Mononuclear cell (primary cell): ENCODE measurements around the gene SLC8A1. TPM values are rescaled to one million over a fixed set of nuclear protein-coding genes. Genes with fewer than 3 reads are reported as not detected.

Experiments
- H3K27me3 ChIP-seq: 2 replicates; pipeline ENCODE4 v1.6.0; 2011; ENCODE audit warnings: low read length, control low read depth; ENCODE audit not compliant: insufficient read depth
- H3K4me1 ChIP-seq: 2 replicates; pipeline ENCODE4 v1.5.1; 2011; ENCODE audit warnings: mild to moderate bottlenecking, low read length, control low read depth; ENCODE audit not compliant: insufficient read depth
- H3K4me3 ChIP-seq: 2 replicates; pipeline ENCODE4 v1.5.1; 2011; ENCODE audit warnings: mild to moderate bottlenecking, low read length, moderate library complexity
- H3K9me3 ChIP-seq: 2 replicates; pipeline ENCODE4 v1.5.1; 2011; ENCODE audit warnings: low read depth, mild to moderate bottlenecking, control low read depth, low read length
- total RNA-seq: library from RNA; depleted of rRNA; stranded (reverse); fragments of >200 nt; gene quantifications from one replicate; pipeline ENCODE4 v1.2.3, GENCODE V29; 2012

The SLC8A1 gene
- total RNA-seq, 1 donor = 51.2 TPM

GRCh38 chr2:40348665-40349064 is 103.2 kb downstream of the SLC8A1 start:
- Histone ChIP-seq H3K4me3 (no peak overlapping the region), H3K27me3 (no peaks in the 10 kb centered on the region), H3K9me3 (no peaks in the 10 kb centered on the region), H3K4me1 (peaks cover 11% of the 10 kb centered on the region)

GRCh38 chr2:40348038-40348437 is 103.9 kb downstream of the SLC8A1 start:
- H3K4me3 ChIP-seq = no peak overlapping the region
- peaks cover 8% of the 10 kb centered on the region for H3K4me1 ChIP-seq
- H3K9me3 ChIP-seq = no peaks in the 10 kb centered on the region
- no peaks in the 10 kb centered on the region for H3K27me3 ChIP-seq

- H3K27me3 ChIP-seq = no peaks in the 10 kb centered on the region
- no peak overlapping the region for H3K4me3 ChIP-seq
- H3K9me3 ChIP-seq = no peaks in the 10 kb centered on the region
- H3K4me1 ChIP-seq = no peaks in the 10 kb centered on the region
Observed at GRCh38 chr2:40346535-40347354, 105.1 kb downstream of the SLC8A1 start.

- no peaks in the 10 kb centered on the region for H3K4me1 ChIP-seq
- H3K27me3 ChIP-seq = no peaks in the 10 kb centered on the region
- no peaks in the 10 kb centered on the region for H3K9me3 ChIP-seq
- no peak overlapping the region for H3K4me3 ChIP-seq
Observed at GRCh38 chr2:40344364-40344763, 107.5 kb downstream of the SLC8A1 start.

GRCh38 chr2:40343902-40344301 is 108.0 kb downstream of the SLC8A1 start:
- Histone ChIP-seq H3K4me1 (no peaks in the 10 kb centered on the region), H3K9me3 (no peaks in the 10 kb centered on the region), H3K4me3 (no peak overlapping the region), H3K27me3 (no peaks in the 10 kb centered on the region)

- H3K4me3 ChIP-seq = no peak overlapping the region
- no peaks in the 10 kb centered on the region for H3K27me3 ChIP-seq
- no peaks in the 10 kb centered on the region for H3K9me3 ChIP-seq
- H3K4me1 ChIP-seq = no peaks in the 10 kb centered on the region
Observed at GRCh38 chr2:40341198-40341597, 110.7 kb downstream of the SLC8A1 start.

- no peaks in the 10 kb centered on the region for H3K27me3 ChIP-seq
Observed at GRCh38 chr2:40339026-40339425, 112.9 kb downstream of the SLC8A1 start.

GRCh38 chr2:40332191-40332826 is 119.6 kb downstream of the SLC8A1 start:
- no peak overlapping the region for H3K4me3 ChIP-seq
- no peaks in the 10 kb centered on the region for H3K9me3 ChIP-seq
- H3K27me3 ChIP-seq = no peaks in the 10 kb centered on the region
- H3K4me1 ChIP-seq = no peaks in the 10 kb centered on the region

More at GRCh38 chr2:40339026-40339425, 112.9 kb downstream of the SLC8A1 start:
- H3K9me3 ChIP-seq = no peaks in the 10 kb centered on the region
- H3K4me1 ChIP-seq = no peaks in the 10 kb centered on the region
- no peak overlapping the region for H3K4me3 ChIP-seq

GRCh38 chr2:40330096-40330495 is 121.8 kb downstream of the SLC8A1 start:
- Histone ChIP-seq H3K27me3 (no peaks in the 10 kb centered on the region), H3K4me1 (no peaks in the 10 kb centered on the region), H3K4me3 (no peak overlapping the region), H3K9me3 (no peaks in the 10 kb centered on the region)

- Histone ChIP-seq H3K9me3 (no peaks in the 10 kb centered on the region), H3K27me3 (no peaks in the 10 kb centered on the region), H3K4me1 (no peaks in the 10 kb centered on the region), H3K4me3 (no peak overlapping the region)
Observed at GRCh38 chr2:40329739-40330030, 122.2 kb downstream of the SLC8A1 start.

GRCh38 chr2:40325116-40325515 is 126.8 kb downstream of the SLC8A1 start:
- Histone ChIP-seq H3K9me3 (no peaks in the 10 kb centered on the region), H3K4me1 (no peaks in the 10 kb centered on the region), H3K4me3 (no peak overlapping the region), H3K27me3 (no peaks in the 10 kb centered on the region)

GRCh38 chr2:40324656-40325055 is 127.2 kb downstream of the SLC8A1 start:
- H3K27me3 ChIP-seq = no peaks in the 10 kb centered on the region
- no peak overlapping the region for H3K4me3 ChIP-seq
- no peaks in the 10 kb centered on the region for H3K9me3 ChIP-seq
- H3K4me1 ChIP-seq = no peaks in the 10 kb centered on the region

GRCh38 chr2:40321822-40322221 is 130.1 kb downstream of the SLC8A1 start:
- Histone ChIP-seq H3K27me3 (no peaks in the 10 kb centered on the region), H3K4me1 (no peaks in the 10 kb centered on the region), H3K9me3 (no peaks in the 10 kb centered on the region), H3K4me3 (no peak overlapping the region)

- no peaks in the 10 kb centered on the region for H3K27me3 ChIP-seq
- no peaks in the 10 kb centered on the region for H3K9me3 ChIP-seq
- no peak overlapping the region for H3K4me3 ChIP-seq
- no peaks in the 10 kb centered on the region for H3K4me1 ChIP-seq
Observed at GRCh38 chr2:40321016-40321623, 130.8 kb downstream of the SLC8A1 start.

- no peaks in the 10 kb centered on the region for H3K4me1 ChIP-seq
- peaks cover 12% of the 10 kb centered on the region for H3K9me3 ChIP-seq
- no peak overlapping the region for H3K4me3 ChIP-seq
- no peaks in the 10 kb centered on the region for H3K27me3 ChIP-seq
Observed at GRCh38 chr2:40318921-40319320, 133.0 kb downstream of the SLC8A1 start.
